H1 (cell line): ENCODE data around the gene PDHB. TPM values are rescaled to one million over a fixed set of nuclear protein-coding genes. Genes with fewer than 3 reads are reported as not detected.

ENCODE experiments used
- GTF2F1 ChIP-seq: IDR thresholded peaks from 2 replicates; pipeline ENCODE4 v1.6.1; 2012; ENCODE audit warnings: low read depth, low read length, improper control_type of control experiment, borderline replicate concordance
- KDM1A ChIP-seq: fragments of 200-600, 300-600 bp; sonication (generic); IDR thresholded peaks from 2 replicates; pipeline ENCODE4 v1.7.1; 2016; ENCODE audit warnings: mild to moderate bottlenecking, low read length, borderline replicate concordance
- POLR2AphosphoS5 ChIP-seq: IDR thresholded peaks from 2 replicates; pipeline ENCODE4 v1.6.1; 2011; ENCODE audit warnings: low read depth, low read length
- RNF2 ChIP-seq: fragments of 200-900, 300-1000 bp; sonication (generic); IDR thresholded peaks from 2 replicates; pipeline ENCODE4 v1.7.1; 2016; ENCODE audit warnings: borderline replicate concordance, low read depth, mild to moderate bottlenecking, antibody characterized with exemption, low read length; ENCODE audit not compliant: poor library complexity, severe bottlenecking; ENCODE audit errors: missing control alignments
- RXRA ChIP-seq: IDR thresholded peaks from 2 replicates; pipeline ENCODE4 v1.6.1; 2011; ENCODE audit warnings: low read depth, mild to moderate bottlenecking, low read length, moderate library complexity; ENCODE audit not compliant: insufficient read depth
- TAF1 ChIP-seq: IDR thresholded peaks from 2 replicates; pipeline ENCODE4 v1.6.1; 2011; ENCODE audit warnings: mild to moderate bottlenecking, low read depth, low read length
- YY1 ChIP-seq: IDR thresholded peaks from 2 replicates; pipeline ENCODE4 v1.6.1; 2011; ENCODE audit warnings: low read depth, mild to moderate bottlenecking, low read length
- polyA plus RNA-seq, 7 experiments: library from polyadenylated mRNA; depleted of rRNA in 3 of 7; stranded (reverse) in 5 of 7; unstranded in 2 of 7; fragments of >200 nt in 5 of 7; fragments of 200-250 nt in 2 of 7; gene quantifications; 1 replicate in 5 of 7; 2 replicates in 1 of 7; 4 replicates in 1 of 7; pipeline versions ENCODE4 v1.2.1 to v1.2.3, GENCODE V29; 2011 to 2013; ENCODE audit warnings: missing spikeins in 2 of 7, mixed read lengths in 2 of 7
- total RNA-seq: library from RNA; stranded (reverse); fragmentation: NEBNext Ultra II Directional; extraction: Animal tissue kit (Norgen Biotek cat#: 25700); gene quantifications from 2 replicates; pipeline ENCODE4 v1.2.1, GENCODE V29; 2021

The PDHB gene
- total and polyA plus RNA-seq, 2 of the 8 experiments (the other 6 are each of a cell fraction or from before 2014, with no cell fraction given), result 90.4 to 140 TPM

DNA sequence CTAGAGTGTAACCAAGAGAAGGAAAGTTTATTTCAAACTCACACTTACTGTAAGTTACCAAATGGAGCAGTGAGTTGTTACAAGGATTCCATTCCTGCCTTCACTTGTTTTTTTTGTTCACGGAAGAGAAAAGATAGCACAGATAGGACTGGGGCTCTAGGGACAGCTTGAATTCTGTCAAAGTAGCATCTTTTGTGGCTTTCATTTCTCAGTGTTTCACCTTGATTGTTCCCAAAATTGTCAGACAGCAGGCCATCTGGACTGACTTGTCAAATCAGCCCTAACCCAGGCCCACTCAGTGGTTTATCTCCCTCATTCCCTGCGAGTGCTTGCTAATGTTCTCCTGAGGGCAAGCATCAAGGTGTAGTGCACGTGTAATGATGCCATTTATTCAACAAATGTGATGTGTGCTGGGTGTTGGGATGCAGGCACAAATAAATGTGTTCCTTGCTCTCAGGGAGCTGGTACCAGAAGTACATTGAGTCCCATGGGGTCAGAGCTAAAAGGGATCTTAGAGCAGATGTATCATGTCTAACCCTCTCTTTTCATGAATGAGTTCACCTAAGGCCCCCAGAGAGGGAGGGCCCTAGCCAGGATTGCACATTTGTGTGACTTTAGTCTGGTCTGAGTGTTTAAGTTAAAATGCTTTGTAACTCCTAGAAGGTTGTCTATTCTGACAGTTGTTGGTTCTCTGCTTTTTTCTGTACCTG lies 49.1 kb downstream of the PDHB start (continued):
- no peak for TF ChIP-seq RXRA
- no peak for TF ChIP-seq POLR2AphosphoS5
- TF ChIP-seq GTF2F1, result no peak
- no peak for TF ChIP-seq TAF1
- TF ChIP-seq KDM1A, result no peak
- TF ChIP-seq RNF2, result no peak
- no peak for TF ChIP-seq YY1
